ENCODE results near the gene NEXN. TPM values are rescaled to one million over a fixed set of nuclear protein-coding genes. Genes with fewer than 3 reads are reported as not detected.

The NEXN gene
- total RNA-seq, 1 donor from 2014 or later = 37.5 TPM

DNA sequence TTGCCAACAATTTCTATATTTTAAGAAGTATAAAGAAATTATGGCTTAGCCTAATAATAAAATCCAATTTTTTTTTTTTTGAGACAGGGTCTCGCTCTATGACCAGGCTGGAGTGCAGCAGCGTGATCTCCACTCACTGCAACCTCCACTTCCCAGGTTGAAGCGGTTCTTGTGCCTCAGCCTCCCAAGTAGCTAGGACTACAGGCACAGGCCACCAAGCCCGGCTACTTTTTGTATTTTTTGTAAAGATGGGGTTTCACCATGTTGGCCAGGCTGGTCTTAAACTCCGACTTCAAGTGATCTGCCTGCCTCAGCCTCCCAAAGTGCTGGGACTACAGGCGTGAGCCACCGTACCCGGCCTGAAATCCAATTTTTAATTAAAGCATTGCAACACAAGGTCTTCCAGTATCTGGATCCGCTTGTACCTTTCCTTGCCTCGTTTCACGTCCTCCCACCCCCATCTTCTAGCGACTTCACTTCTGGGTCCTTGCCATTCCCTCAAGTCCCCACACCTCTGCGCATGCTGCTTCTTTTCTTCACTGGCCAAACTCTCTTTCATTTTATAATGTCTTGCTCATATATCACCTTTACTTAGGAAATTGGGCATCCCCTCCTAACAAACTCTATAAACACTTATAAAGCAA, 88.1 kb downstream of the NEXN start:
- Mint-ChIP-seq H3K4me3 (ENCODE audit: unreplicated experiment) (no peak overlapping the region), H3K9me3 (ENCODE audit: unreplicated experiment) (no peaks in the 10 kb centered on the region), H3K4me1 (ENCODE audit: low read depth, unreplicated experiment) (peaks cover 20% of the 10 kb centered on the region), H3K27me3 (ENCODE audit: low read depth, unreplicated experiment) (no peaks in the 10 kb centered on the region), H3K27ac (ENCODE audit: unreplicated experiment) (no peak overlapping the region), H3K36me3 (ENCODE audit: low read depth, unreplicated experiment) (peaks cover 1% of the 10 kb centered on the region)
- peak overlapping the region; percentile 91 for H3K4me2 ChIP-seq (ENCODE audit: low read length)
- H3K27me3 ChIP-seq (ENCODE audit: insufficient read depth, low read length) = no peaks in the 10 kb centered on the region
- H3K9ac ChIP-seq (ENCODE audit: low read length) = peak overlapping the region; percentile 99
- no peaks in the 10 kb centered on the region for H3K9me3 ChIP-seq (ENCODE audit: insufficient read depth, low read depth, low read length)
- H3K27ac ChIP-seq (ENCODE audit: low read depth, low read length) = peak overlapping the region; percentile 18
- H4K20me1 ChIP-seq (ENCODE audit: insufficient read depth, low read length) = peaks cover 61% of the 10 kb centered on the region
- FAIRE-seq = no peak
- H3K4me1 ChIP-seq (ENCODE audit: insufficient read depth, low read length) = peaks cover 7% of the 10 kb centered on the region
- TF ChIP-seq EZH2 (IDR thresholded peaks at IDR 0.05; ENCODE audit: insufficient read depth, low read length) (no peak), CTCF (IDR thresholded peaks at IDR 0.05; ENCODE audit: insufficient read depth, low read depth, low read length) (no peak)
- no peak for DNase-seq (ENCODE audit: low read depth)
- peaks cover 97% of the 10 kb centered on the region for H3K79me2 ChIP-seq (ENCODE audit: insufficient read depth, low read length)
- peak overlapping the region; percentile 98 for H3K4me3 ChIP-seq (ENCODE audit: insufficient read depth, low read depth, low read length)
- no peak overlapping the region for H2AFZ ChIP-seq (ENCODE audit: low read depth, low read length)
- peaks cover 4% of the 10 kb centered on the region for H3K36me3 ChIP-seq (ENCODE audit: insufficient read depth, low read length)

DNA sequence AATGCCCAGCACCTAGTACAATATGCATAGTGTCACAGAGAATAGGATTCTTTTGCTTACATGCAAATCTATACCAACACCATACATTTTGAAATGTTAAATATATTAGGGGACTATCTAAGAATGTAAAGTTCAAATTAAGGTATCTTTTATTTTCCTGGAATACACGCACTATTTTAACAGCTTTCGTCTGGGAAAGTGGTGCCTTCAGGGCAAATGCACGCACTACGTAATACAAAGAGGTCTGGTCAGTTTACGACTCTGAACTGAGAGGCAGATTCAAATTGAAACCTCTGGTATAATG, 89.5 kb downstream of the NEXN start:
- H3K27me3 ChIP-seq (ENCODE audit: insufficient read depth, low read length) = no peaks in the 10 kb centered on the region
- H2AFZ ChIP-seq (ENCODE audit: low read depth, low read length) = no peak overlapping the region
- peaks cover 4% of the 10 kb centered on the region for H3K36me3 ChIP-seq (ENCODE audit: insufficient read depth, low read length)
- H3K4me1 ChIP-seq (ENCODE audit: insufficient read depth, low read length) = peaks cover 7% of the 10 kb centered on the region
- H3K4me3 Mint-ChIP-seq (ENCODE audit: unreplicated experiment) = no peak overlapping the region
- no peak for FAIRE-seq
- H3K27me3 Mint-ChIP-seq (ENCODE audit: low read depth, unreplicated experiment) = no peaks in the 10 kb centered on the region
- TF ChIP-seq EZH2 (IDR thresholded peaks at IDR 0.05; ENCODE audit: insufficient read depth, low read length) (no peak), CTCF (IDR thresholded peaks at IDR 0.05; ENCODE audit: insufficient read depth, low read depth, low read length) (no peak)
- peaks cover 48% of the 10 kb centered on the region for H4K20me1 ChIP-seq (ENCODE audit: insufficient read depth, low read length)
- H3K4me1 Mint-ChIP-seq (ENCODE audit: low read depth, unreplicated experiment) = peaks cover 20% of the 10 kb centered on the region
- no peaks in the 10 kb centered on the region for H3K9me3 ChIP-seq (ENCODE audit: insufficient read depth, low read depth, low read length)
- peaks cover 97% of the 10 kb centered on the region for H3K79me2 ChIP-seq (ENCODE audit: insufficient read depth, low read length)
- no peak for DNase-seq (ENCODE audit: low read depth)
- H3K4me3 ChIP-seq (ENCODE audit: insufficient read depth, low read depth, low read length) = peak overlapping the region; percentile 98
- H3K9ac ChIP-seq (ENCODE audit: low read length) = peak overlapping the region; percentile 99
- H3K36me3 Mint-ChIP-seq (ENCODE audit: low read depth, unreplicated experiment) = peaks cover 2% of the 10 kb centered on the region
- H3K27ac ChIP-seq (ENCODE audit: low read depth, low read length) = peak overlapping the region; percentile 98
- no peaks in the 10 kb centered on the region for H3K9me3 Mint-ChIP-seq (ENCODE audit: unreplicated experiment)
- peak overlapping the region; percentile 91 for H3K4me2 ChIP-seq (ENCODE audit: low read length)
- no peak overlapping the region for H3K27ac Mint-ChIP-seq (ENCODE audit: unreplicated experiment)

DNA sequence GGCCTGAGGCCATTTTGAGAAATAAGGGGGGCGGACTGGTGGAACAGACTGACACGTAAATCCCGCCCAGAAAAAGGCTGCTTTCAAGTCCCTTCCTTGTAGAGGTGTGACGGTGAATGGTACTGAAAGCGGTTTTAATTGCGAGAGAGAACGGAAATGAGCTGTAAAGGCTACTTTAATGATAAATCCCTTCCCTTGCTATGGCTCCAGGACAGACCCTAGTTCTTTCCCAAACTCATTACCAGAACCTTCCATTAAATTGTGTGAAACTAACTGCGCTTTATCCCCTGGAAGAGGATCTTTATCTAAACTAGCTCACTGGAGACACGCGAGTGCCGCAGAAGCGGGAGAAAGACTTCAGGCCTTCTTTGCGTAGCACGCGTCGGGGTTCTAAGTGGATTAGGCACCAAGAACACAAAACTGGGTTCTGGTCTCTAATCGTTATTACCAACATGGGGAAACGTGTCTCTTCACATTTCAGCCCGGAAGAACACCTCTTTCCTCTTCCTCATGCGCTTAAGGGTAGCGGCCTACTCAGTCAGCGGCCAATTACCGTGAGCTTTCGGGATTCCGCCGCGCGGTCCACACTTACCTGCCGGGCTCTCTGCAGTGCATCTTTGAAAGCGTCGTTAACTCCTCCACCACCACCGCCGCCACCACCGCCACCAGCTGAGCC, 90.0 kb downstream of the NEXN start:
- Histone ChIP-seq H3K4me2 (ENCODE audit: low read length) (peak overlapping the region; percentile 91), H3K9me3 (ENCODE audit: insufficient read depth, low read depth, low read length) (no peaks in the 10 kb centered on the region), H3K27ac (ENCODE audit: low read depth, low read length) (peak overlapping the region; percentile 98), H3K36me3 (ENCODE audit: insufficient read depth, low read length) (peaks cover 4% of the 10 kb centered on the region), H3K9ac (ENCODE audit: low read length) (peak overlapping the region; percentile 99), H3K79me2 (ENCODE audit: insufficient read depth, low read length) (peaks cover 92% of the 10 kb centered on the region), H2AFZ (ENCODE audit: low read depth, low read length) (peak overlapping the region; percentile 31), H3K27me3 (ENCODE audit: insufficient read depth, low read length) (no peaks in the 10 kb centered on the region), H4K20me1 (ENCODE audit: insufficient read depth, low read length) (peaks cover 46% of the 10 kb centered on the region), H3K4me1 (ENCODE audit: insufficient read depth, low read length) (peaks cover 7% of the 10 kb centered on the region), H3K4me3 (ENCODE audit: insufficient read depth, low read depth, low read length) (peak overlapping the region; percentile 98)
- Mint-ChIP-seq H3K36me3 (ENCODE audit: low read depth, unreplicated experiment) (peaks cover 3% of the 10 kb centered on the region), H3K4me1 (ENCODE audit: low read depth, unreplicated experiment) (peaks cover 20% of the 10 kb centered on the region), H3K9me3 (ENCODE audit: unreplicated experiment) (no peaks in the 10 kb centered on the region), H3K27me3 (ENCODE audit: low read depth, unreplicated experiment) (no peaks in the 10 kb centered on the region), H3K4me3 (ENCODE audit: unreplicated experiment) (no peak overlapping the region), H3K27ac (ENCODE audit: unreplicated experiment) (no peak overlapping the region)
- FAIRE-seq (no peak), DNase-seq (ENCODE audit: low read depth) (peak; percentile 93)
- no peak for TF ChIP-seq EZH2 (IDR thresholded peaks at IDR 0.05; ENCODE audit: insufficient read depth, low read length)
- TF ChIP-seq CTCF (IDR thresholded peaks at IDR 0.05; ENCODE audit: insufficient read depth, low read depth, low read length) = no peak
